Thyroid gland (tissue), 4 donors: ENCODE data around the gene KREMEN2.

ENCODE experiments used
- POLR2A ChIP-seq, 2 donors: fragments of 450-650 bp; IDR thresholded peaks; one replicate each; pipeline ENCODE4 v1.6.1; 2017; ENCODE audit warnings: antibody characterized with exemption in 2 of 2, mild to moderate bottlenecking in 2 of 2, moderate library complexity in 1 of 2
- TF ChIP-seq, protein P1 (sequence below), 6 experiments: fragments of 200-600 bp in 3 of 6; fragments of 450-650 bp in 3 of 6; sonication (generic) in 3 of 6; IDR thresholded peaks; one replicate each; pipeline ENCODE4 v1.5.1; 2016 to 2019; ENCODE audit warnings: antibody characterized with exemption in 6 of 6, mild to moderate bottlenecking in 2 of 6, inconsistent platforms in 1 of 6, moderate library complexity in 1 of 6

DNA sequence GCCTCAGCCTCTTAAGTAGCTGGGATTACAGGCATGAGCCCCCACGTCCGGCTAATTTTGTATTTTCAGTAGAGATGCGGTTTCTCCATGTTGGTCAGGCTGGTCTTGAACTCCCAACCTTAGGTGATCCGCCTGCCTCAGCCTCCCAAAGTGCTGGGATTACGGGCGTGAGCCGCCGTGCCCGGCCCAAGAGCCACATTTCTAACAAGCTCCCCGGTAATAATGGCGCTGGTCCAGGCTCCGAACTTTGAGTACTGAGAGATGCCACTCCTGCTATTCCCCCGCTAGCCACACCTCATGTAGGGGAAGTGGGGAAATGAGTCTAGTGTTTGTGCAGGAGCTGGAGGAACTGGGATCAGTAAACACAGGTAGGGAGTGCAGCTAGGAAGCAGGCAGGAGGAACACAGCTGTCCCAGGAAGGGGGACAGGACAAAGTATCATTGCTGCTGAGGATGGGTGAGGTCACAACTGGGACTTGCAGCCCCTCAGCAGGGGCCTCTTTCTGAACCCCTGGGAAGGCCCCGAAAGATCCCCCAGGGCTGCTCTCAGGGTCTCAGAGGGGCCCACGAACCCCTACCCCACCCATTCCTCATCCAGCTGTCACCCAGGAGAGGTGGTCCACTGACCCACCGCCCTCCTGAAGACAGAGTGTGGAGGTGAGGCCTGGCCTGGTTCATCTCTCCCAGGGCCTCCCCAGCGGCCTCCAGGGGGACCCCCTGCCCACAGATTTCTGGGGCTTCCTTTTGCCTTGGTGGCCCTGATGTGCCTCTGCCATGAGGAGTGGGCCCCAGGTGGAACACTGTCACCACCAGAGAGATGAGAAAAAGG, 3.7 kb upstream of the KREMEN2 start:
- TF ChIP-seq POLR2A (IDR thresholded peaks at IDR 0.05): no peak
- TF ChIP-seq, protein P1, sequence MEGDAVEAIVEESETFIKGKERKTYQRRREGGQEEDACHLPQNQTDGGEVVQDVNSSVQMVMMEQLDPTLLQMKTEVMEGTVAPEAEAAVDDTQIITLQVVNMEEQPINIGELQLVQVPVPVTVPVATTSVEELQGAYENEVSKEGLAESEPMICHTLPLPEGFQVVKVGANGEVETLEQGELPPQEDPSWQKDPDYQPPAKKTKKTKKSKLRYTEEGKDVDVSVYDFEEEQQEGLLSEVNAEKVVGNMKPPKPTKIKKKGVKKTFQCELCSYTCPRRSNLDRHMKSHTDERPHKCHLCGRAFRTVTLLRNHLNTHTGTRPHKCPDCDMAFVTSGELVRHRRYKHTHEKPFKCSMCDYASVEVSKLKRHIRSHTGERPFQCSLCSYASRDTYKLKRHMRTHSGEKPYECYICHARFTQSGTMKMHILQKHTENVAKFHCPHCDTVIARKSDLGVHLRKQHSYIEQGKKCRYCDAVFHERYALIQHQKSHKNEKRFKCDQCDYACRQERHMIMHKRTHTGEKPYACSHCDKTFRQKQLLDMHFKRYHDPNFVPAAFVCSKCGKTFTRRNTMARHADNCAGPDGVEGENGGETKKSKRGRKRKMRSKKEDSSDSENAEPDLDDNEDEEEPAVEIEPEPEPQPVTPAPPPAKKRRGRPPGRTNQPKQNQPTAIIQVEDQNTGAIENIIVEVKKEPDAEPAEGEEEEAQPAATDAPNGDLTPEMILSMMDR (IDR thresholded peaks at IDR 0.05): no peak
